ENCODE measurements around the gene PDZD2.
"Not testable (repeated sequence)": the region's sequence is repeated elsewhere in the genome, so short reads cannot be mapped to it uniquely, and the experiment has no call there.

Gene PDZD2

DNA sequence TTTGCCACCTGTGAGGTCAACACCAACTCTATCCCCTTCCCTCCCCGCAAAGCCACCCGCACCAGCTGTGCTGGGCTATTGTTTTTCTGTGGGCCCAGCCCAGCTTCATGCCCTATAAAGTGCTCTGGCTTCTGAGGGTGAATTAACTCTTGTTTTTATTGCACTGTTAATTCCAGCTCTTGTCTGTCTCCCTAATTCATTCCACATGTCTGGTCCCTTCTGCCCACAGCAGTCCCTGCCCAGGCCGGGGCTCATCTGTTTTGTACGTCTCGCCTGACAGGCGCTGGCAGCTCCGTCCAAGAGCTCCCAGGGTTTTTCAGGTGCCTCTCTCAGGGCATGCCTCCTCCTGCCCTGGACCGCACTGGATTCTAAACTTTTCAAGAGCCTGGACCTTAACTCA is 118.9 kb downstream of the PDZD2 start:
- Mint-ChIP-seq H3K36me3 (no peaks in the 10 kb centered on the region), H3K9me3 (no peaks in the 10 kb centered on the region), H3K4me1 (no peaks in the 10 kb centered on the region), H3K4me3 (no peak overlapping the region), H3K27ac (no peak overlapping the region), H3K27me3 (no peaks in the 10 kb centered on the region)

GRCh38 chr5:31758803-31759425 is 120.0 kb downstream of the PDZD2 start:
- Mint-ChIP-seq H3K9me3 (no peaks in the 10 kb centered on the region), H3K27me3 (no peaks in the 10 kb centered on the region), H3K4me1 (no peaks in the 10 kb centered on the region), H3K4me3 (no peak overlapping the region), H3K36me3 (no peaks in the 10 kb centered on the region), H3K27ac (no peak overlapping the region)

- no peaks in the 10 kb centered on the region for H3K9me3 Mint-ChIP-seq
Observed at GRCh38 chr5:31759925-31760324, 121.0 kb downstream of the PDZD2 start.

DNA sequence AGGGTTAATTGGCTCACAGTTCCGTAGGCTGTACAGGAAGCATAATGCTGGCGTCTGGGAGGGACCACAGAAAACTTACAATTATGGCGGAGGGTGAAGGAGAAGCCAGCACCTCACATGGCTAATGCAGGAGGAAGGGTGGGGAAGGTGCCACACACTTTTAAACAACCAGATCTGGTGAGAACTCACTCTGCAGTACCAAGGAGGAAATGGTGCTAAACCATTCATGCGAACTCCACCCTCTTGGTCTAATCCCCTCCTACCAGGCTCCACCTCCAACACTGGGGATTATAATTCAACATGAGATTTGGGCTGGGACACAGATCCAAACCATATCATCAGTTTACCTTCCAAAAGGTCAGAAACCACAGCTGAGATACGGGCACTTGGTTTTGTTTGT is 122.9 kb downstream of the PDZD2 start:
- Mint-ChIP-seq H3K9me3 (no peaks in the 10 kb centered on the region), H3K27ac (no peak overlapping the region), H3K27me3 (no peaks in the 10 kb centered on the region), H3K4me3 (no peak overlapping the region), H3K36me3 (no peaks in the 10 kb centered on the region), H3K4me1 (no peaks in the 10 kb centered on the region)

More at GRCh38 chr5:31759925-31760324, 121.0 kb downstream of the PDZD2 start:
- H3K4me3 Mint-ChIP-seq = no peak overlapping the region
- no peaks in the 10 kb centered on the region for H3K4me1 Mint-ChIP-seq
- H3K36me3 Mint-ChIP-seq = no peaks in the 10 kb centered on the region
- no peaks in the 10 kb centered on the region for H3K27me3 Mint-ChIP-seq
- H3K27ac Mint-ChIP-seq = no peak overlapping the region

GRCh38 chr5:31763424-31763823 is 124.5 kb downstream of the PDZD2 start:
- H3K4me3 Mint-ChIP-seq = no peak overlapping the region
- H3K9me3 Mint-ChIP-seq = no peaks in the 10 kb centered on the region
- no peak overlapping the region for H3K27ac Mint-ChIP-seq
- H3K36me3 Mint-ChIP-seq = no peaks in the 10 kb centered on the region
- H3K4me1 Mint-ChIP-seq = no peaks in the 10 kb centered on the region
- no peaks in the 10 kb centered on the region for H3K27me3 Mint-ChIP-seq

DNA sequence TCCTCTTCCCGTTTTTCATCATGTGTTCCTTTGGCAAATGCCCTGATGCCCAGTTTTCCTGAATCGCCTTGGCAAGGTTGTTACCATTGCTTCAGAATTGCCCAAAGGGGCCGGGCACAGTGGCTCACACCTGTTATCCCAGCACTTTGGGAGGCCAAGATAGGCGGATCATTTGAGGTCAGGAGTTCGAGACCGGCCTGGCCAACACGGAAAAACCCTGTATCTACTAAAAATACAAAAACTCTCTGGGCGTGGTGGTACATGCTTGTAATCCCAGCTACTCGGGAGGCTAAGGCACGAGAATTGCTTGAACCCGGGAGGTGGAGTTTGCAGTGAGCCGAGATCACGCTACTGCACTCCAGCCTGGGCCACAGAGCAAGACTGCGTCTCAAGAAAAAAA is 125.8 kb downstream of the PDZD2 start:
- not testable (repeated sequence) for H3K27ac Mint-ChIP-seq, H3K4me3 Mint-ChIP-seq, H3K9me3 Mint-ChIP-seq, H3K4me1 Mint-ChIP-seq, H3K27me3 Mint-ChIP-seq, H3K36me3 Mint-ChIP-seq

DNA sequence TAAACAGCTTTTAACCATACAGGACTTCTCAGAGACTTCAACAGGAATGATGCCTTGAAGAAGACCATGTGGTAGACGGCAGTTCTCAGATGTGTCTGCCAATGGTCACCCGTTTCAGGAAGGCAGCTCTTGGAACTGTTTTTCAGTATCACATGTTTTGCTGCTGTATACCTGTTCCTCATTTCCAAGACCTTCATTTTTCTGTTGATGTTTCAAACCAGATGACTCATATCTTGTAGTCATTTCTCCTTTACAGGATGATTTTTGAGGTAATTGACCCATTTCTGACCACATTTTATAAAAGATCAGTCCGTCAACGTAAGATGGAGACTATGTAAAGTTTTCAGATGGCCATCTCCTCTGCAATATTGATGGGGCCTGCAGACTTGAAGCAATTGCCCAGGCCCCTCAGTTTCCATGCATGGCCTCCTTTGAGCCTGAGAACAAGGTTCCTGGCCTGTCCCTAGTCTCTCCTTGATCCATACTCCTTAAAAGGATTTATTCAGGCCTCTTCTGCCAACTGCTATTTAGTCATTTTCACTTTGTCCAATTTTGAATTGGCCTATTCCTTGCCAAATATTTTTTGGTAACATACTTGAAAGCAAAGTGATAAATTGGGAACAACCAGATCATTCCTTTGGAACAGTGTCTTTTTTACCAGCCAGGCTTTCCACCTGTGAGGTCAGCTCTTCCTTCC is 128.6 kb downstream of the PDZD2 start:
- no peaks in the 10 kb centered on the region for H3K27me3 Mint-ChIP-seq
- no peak overlapping the region for H3K27ac Mint-ChIP-seq
- H3K4me3 Mint-ChIP-seq = no peak overlapping the region
- H3K36me3 Mint-ChIP-seq = no peaks in the 10 kb centered on the region
- H3K9me3 Mint-ChIP-seq = no peaks in the 10 kb centered on the region
- H3K4me1 Mint-ChIP-seq = no peaks in the 10 kb centered on the region

DNA sequence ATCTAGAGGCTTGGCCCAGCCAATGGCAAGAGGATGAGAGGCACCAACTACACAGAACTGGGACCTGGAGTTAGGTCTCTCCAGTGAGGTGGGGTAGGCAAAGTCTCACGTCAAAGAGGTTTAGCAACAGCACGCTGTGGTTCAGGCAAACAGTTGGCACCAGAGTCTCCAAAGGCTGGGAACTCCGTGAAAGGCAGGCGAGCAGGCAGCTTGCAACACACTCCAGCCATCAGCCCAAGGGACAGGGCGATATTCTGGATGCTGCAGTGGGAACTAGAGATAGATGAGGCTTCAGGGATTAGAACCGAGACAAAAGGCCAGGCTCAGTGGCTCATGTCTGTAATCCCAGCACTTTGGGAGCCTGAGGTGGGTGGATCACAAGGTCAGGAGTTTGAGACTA is 129.1 kb downstream of the PDZD2 start:
- no peak overlapping the region for H3K27ac Mint-ChIP-seq
- no peaks in the 10 kb centered on the region for H3K9me3 Mint-ChIP-seq
- H3K4me1 Mint-ChIP-seq = no peaks in the 10 kb centered on the region

GRCh38 chr5:31768784-31769183 is 129.9 kb downstream of the PDZD2 start:
- no peaks in the 10 kb centered on the region for H3K9me3 Mint-ChIP-seq
- H3K27ac Mint-ChIP-seq = no peak overlapping the region
- H3K4me1 Mint-ChIP-seq = no peaks in the 10 kb centered on the region
- no peaks in the 10 kb centered on the region for H3K27me3 Mint-ChIP-seq
- H3K36me3 Mint-ChIP-seq = no peaks in the 10 kb centered on the region
- no peak overlapping the region for H3K4me3 Mint-ChIP-seq

More for the DNA sequence above, 129.1 kb downstream of the PDZD2 start:
- H3K4me3 Mint-ChIP-seq = no peak overlapping the region
- H3K27me3 Mint-ChIP-seq = no peaks in the 10 kb centered on the region
- H3K36me3 Mint-ChIP-seq = no peaks in the 10 kb centered on the region

GRCh38 chr5:31769530-31769929 is 130.6 kb downstream of the PDZD2 start:
- H3K4me1 Mint-ChIP-seq = no peaks in the 10 kb centered on the region
- H3K9me3 Mint-ChIP-seq = no peaks in the 10 kb centered on the region
- H3K27ac Mint-ChIP-seq = no peak overlapping the region
- H3K4me3 Mint-ChIP-seq = no peak overlapping the region
- no peaks in the 10 kb centered on the region for H3K27me3 Mint-ChIP-seq
- no peaks in the 10 kb centered on the region for H3K36me3 Mint-ChIP-seq

- H3K27ac Mint-ChIP-seq = no peak overlapping the region
- no peaks in the 10 kb centered on the region for H3K36me3 Mint-ChIP-seq
- no peaks in the 10 kb centered on the region for H3K9me3 Mint-ChIP-seq
- no peaks in the 10 kb centered on the region for H3K27me3 Mint-ChIP-seq
- no peaks in the 10 kb centered on the region for H3K4me1 Mint-ChIP-seq
- H3K4me3 Mint-ChIP-seq = no peak overlapping the region
Observed at GRCh38 chr5:31770132-31770720, 131.3 kb downstream of the PDZD2 start.

DNA sequence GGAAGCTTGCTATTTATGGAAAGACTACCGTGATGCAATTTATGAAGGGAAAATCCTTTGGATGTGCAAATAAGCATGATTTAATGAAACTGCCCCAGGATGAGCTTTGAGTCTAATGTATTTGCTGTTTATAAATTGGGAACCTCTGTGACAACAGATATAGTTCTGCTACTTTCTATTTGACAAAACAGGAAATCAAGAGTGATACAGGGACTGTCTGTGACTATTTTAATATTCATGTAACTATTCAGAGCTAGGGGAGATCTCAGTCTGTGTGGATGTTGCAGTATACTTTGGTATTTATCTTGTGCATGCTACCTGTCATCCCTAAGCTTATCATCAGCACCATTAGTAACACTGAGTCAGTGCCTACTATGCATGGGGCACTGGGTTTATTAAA is 132.1 kb downstream of the PDZD2 start:
- no peaks in the 10 kb centered on the region for H3K36me3 Mint-ChIP-seq
- no peak overlapping the region for H3K4me3 Mint-ChIP-seq
- no peak overlapping the region for H3K27ac Mint-ChIP-seq
- no peaks in the 10 kb centered on the region for H3K4me1 Mint-ChIP-seq
- H3K27me3 Mint-ChIP-seq = no peaks in the 10 kb centered on the region
- no peaks in the 10 kb centered on the region for H3K9me3 Mint-ChIP-seq

DNA sequence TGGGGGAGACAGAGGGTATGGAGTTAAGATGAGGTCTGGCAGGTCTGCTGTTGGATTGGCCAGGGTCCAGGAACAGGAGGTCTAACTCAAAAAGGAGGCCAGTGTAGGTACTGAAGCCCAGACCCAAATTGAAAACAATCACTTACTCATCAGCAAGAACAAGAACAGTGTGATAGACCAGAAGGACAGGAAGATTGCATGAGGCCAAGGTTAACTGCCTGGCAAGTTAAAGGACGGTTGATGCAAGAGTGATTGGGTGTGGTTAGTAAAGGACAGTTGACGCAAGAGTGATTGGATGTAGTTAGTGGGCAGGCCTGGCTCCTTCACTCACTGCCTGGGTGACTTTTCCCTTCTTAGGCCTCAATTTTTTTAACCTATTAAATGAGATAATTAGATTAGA is 132.6 kb downstream of the PDZD2 start:
- Mint-ChIP-seq H3K9me3 (no peaks in the 10 kb centered on the region), H3K4me1 (no peaks in the 10 kb centered on the region), H3K27me3 (no peaks in the 10 kb centered on the region), H3K4me3 (no peak overlapping the region), H3K27ac (no peak overlapping the region), H3K36me3 (no peaks in the 10 kb centered on the region)

DNA sequence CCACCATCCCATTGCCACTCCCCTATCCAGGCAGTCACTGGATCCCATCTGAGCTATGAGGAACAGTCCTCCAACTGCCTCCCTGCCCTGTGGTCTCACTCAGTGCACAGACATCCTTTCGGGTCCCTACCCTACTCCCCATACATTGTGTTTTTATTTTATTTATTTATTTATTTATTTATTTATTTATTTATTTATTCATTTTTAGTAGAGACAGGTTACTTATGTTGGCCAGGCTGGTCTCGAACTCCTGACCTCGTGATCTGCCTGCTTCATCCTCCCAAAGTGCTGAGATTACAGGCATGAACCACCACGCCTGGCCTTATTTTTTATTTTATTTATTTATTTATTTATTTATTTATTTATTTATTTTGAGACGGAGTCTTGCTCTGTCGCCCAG is 137.4 kb downstream of the PDZD2 start:
- not testable (repeated sequence) for H3K4me3 Mint-ChIP-seq, H3K4me1 Mint-ChIP-seq, H3K27ac Mint-ChIP-seq, H3K9me3 Mint-ChIP-seq, H3K27me3 Mint-ChIP-seq, H3K36me3 Mint-ChIP-seq

DNA sequence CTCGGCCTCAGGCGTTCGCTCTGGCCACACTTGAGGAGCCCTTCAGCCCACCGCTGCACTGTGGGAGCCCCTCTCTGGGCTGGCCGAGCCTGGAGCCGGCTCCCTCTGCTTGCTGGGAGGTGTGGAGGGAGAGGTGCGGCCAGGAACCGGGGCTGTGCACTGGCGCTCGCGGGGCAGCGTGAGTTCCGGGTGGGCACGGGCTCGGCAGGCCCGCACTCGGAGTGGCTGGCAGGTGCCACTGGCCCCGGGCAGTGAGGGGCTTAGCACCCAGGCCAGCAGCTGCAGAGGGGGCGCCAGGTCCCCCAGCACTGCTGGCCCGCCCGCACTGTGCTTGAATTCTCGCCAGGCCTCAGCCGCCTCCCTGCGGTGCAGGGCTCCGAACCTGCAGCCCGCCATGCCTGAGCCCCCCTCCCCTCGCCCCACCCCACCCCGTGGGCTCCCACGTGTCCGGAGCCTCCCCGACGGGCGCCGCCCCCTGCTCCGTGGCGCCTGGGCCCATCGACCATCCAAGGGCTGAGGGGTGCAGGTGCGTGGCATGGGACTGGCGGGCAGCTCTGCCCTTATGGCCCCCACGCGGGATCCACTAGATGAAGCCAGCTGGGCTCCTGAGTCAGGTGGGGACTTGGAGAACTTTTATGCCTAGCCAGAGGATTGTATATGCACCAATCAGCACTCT is 138.2 kb downstream of the PDZD2 start:
- Mint-ChIP-seq H3K4me3 (no peak overlapping the region), H3K9me3 (no peaks in the 10 kb centered on the region), H3K4me1 (no peaks in the 10 kb centered on the region), H3K27ac (no peak overlapping the region), H3K27me3 (no peaks in the 10 kb centered on the region), H3K36me3 (no peaks in the 10 kb centered on the region)

GRCh38 chr5:31781772-31782171 is 142.8 kb downstream of the PDZD2 start:
- no peaks in the 10 kb centered on the region for H3K4me1 Mint-ChIP-seq
- no peaks in the 10 kb centered on the region for H3K36me3 Mint-ChIP-seq
- no peak overlapping the region for H3K27ac Mint-ChIP-seq
- H3K4me3 Mint-ChIP-seq = no peak overlapping the region
- H3K27me3 Mint-ChIP-seq = no peaks in the 10 kb centered on the region
- no peaks in the 10 kb centered on the region for H3K9me3 Mint-ChIP-seq
